Kidney (tissue), 14 donors: ENCODE measurements around the gene RSPO3. TPM values are rescaled to one million over a fixed set of nuclear protein-coding genes. Genes with fewer than 3 reads are reported as not detected.

Experiments used
- DNase-seq, 5 donors: peaks; one replicate each; pipeline ENCODE4 v3.0.0-alpha.2; 2013 to 2020
- FAIRE-seq: peaks from 2 replicates; lab custom pipeline; 2012; peaks lifted over from hg19 to GRCh38; lab: Jason Lieb, UNC
- H3K27ac ChIP-seq, 2 donors: one replicate each; pipeline ENCODE4 v1.7.0; 2013; ENCODE audit warnings: low read depth in 2 of 2, low read length in 2 of 2, inconsistent platforms in 1 of 2
- H3K27me3 ChIP-seq: one replicate; pipeline ENCODE4 v1.7.1; 2013; ENCODE audit warnings: low read length, inconsistent platforms; ENCODE audit not compliant: control insufficient read depth, insufficient read depth
- H3K36me3 ChIP-seq, 3 donors: one replicate each; pipeline versions ENCODE4 v1.7.0 to v1.7.1; 2013; ENCODE audit warnings: low read length in 3 of 3, control low read depth in 1 of 3, inconsistent platforms in 1 of 3; ENCODE audit not compliant: insufficient read depth in 3 of 3, control insufficient read depth in 2 of 3
- H3K4me1 ChIP-seq, 3 donors: one replicate each; pipeline versions ENCODE4 v1.7.0 to v1.7.1; 2013; ENCODE audit warnings: low read length in 3 of 3, inconsistent platforms in 1 of 3, low read depth in 1 of 3; ENCODE audit not compliant: control insufficient read depth in 2 of 3, insufficient read depth in 2 of 3
- H3K4me3 ChIP-seq, 3 donors: one replicate each; pipeline versions ENCODE4 v1.7.0 to v1.8.1; 2013; ENCODE audit warnings: low read length in 3 of 3, control low read depth in 1 of 3, inconsistent platforms in 1 of 3
- H3K9ac ChIP-seq, 3 donors: one replicate each; pipeline versions ENCODE4 v1.7.0 to v1.7.1; 2013; ENCODE audit warnings: low read length in 3 of 3, control low read depth in 1 of 3, inconsistent platforms in 1 of 3
- H3K9me3 ChIP-seq, 3 donors: one replicate each; pipeline versions ENCODE4 v1.7.0 to v1.7.1; 2013; ENCODE audit warnings: low read length in 3 of 3, control low read depth in 1 of 3, inconsistent platforms in 1 of 3; ENCODE audit not compliant: control insufficient read depth in 2 of 3, insufficient read depth in 1 of 3
- CTCF ChIP-seq: IDR thresholded peaks from 3 replicates; pipeline ENCODE4 v1.5.1; 2012; ENCODE audit warnings: mild to moderate bottlenecking, moderate library complexity, borderline replicate concordance; ENCODE audit not compliant: insufficient read depth; ENCODE audit errors: extremely low read depth
- intact Hi-C: fragments of 100-400 bp; cut with DNase I; formaldehyde crosslinking; loops from one replicate; pipeline ENCODE4 v1.11.1; 2022
- polyA plus RNA-seq: library from polyadenylated mRNA; stranded (reverse); fragments of 350-450 nt; fragmentation: Illumina TruSeq; extraction: RNeasy Lipid Tissue Mini Kit (QIAGEN cat#74804); gene quantifications from one replicate; pipeline ENCODE4 v1.2.3, GENCODE V29; 2014; ENCODE audit warnings: low read depth, low replicate concordance; ENCODE audit not compliant: insufficient read depth
- total RNA-seq: library from RNA; stranded (reverse); fragmentation: NEBNext Ultra II Directional; extraction: Animal tissue kit (Norgen Biotek cat#: 25700); gene quantifications from one replicate; pipeline ENCODE4 v1.2.1, GENCODE V29; 2021
- donor health status: control.
- donor health status: control.
- donor health status: control.
- donor health status: control.
- donor health status: control.
- donor health status: DM: yes; HTN: yes; CAD: no.
- donor health status: Normal renal cell carcinoma (clear cell type).

The RSPO3 gene
- total and polyA plus RNA-seq, 2 donors from 2014 or later: 1.2 to 8.9 TPM

GRCh38 chr6:127243501-127243900 lies 125.0 kb downstream of the RSPO3 start:
- no peaks in the 10 kb centered on the region for H3K9me3 ChIP-seq
- H3K27ac ChIP-seq: no peak overlapping the region
- no peak overlapping the region for H3K9ac ChIP-seq
- no peaks in the 10 kb centered on the region for H3K4me1 ChIP-seq
- intact Hi-C loops: no loop called here
- TF ChIP-seq CTCF: no peak
- no peaks in the 10 kb centered on the region for H3K36me3 ChIP-seq
- H3K27me3 ChIP-seq: no peaks in the 10 kb centered on the region
- no peak overlapping the region for H3K4me3 ChIP-seq
- no peak for FAIRE-seq
- no peak for DNase-seq

Other genes starting within 250 kb of the RSPO3 start
- 47.5 TPM for gene RNF146, start 148.2 kb downstream of the RSPO3 start, total RNA-seq
- gene RNF146, start 148.2 kb downstream of the RSPO3 start, polyA plus RNA-seq: 36.1 TPM
- 44.4 TPM for gene ECHDC1, start 224.9 kb downstream of the RSPO3 start, total RNA-seq
- gene ECHDC1, start 224.9 kb downstream of the RSPO3 start, polyA plus RNA-seq: 76.7 TPM